Dedifferentiated amniotic fluid mesenchymal stem cell (primary cell): ENCODE measurements around the gene IFI44L.

Source experiments
- DNase-seq: peaks from one replicate; pipeline ENCODE4 v3.0.0-alpha.2; 2016; ENCODE audit errors: extremely low spot score

IFI44L gene

GRCh38 chr1:78619803-78620579, at the start of gene IFI44L:
TSS of gene IFI44L (plus strand) at chr1:78620448. CDS start at chr1:78627916, 7,468 bp downstream.
- peak; percentile 28 for DNase-seq

- no peak for DNase-seq
Observed at GRCh38 chr1:78570539-78570938, 49.7 kb upstream of the IFI44L start.

- no peak for DNase-seq
Observed at GRCh38 chr1:78577257-78578100, 42.8 kb upstream of the IFI44L start.

- DNase-seq = no peak
Observed at GRCh38 chr1:78586572-78586971, 33.7 kb upstream of the IFI44L start.

GRCh38 chr1:78587211-78587610, 33.0 kb upstream of the IFI44L start:
- DNase-seq = no peak

- DNase-seq = no peak
Observed at GRCh38 chr1:78591971-78592370, 28.3 kb upstream of the IFI44L start.

- no peak for DNase-seq
Observed at GRCh38 chr1:78599294-78599693, 21.0 kb upstream of the IFI44L start.

GRCh38 chr1:78601068-78601467, 19.2 kb upstream of the IFI44L start:
- no peak for DNase-seq

GRCh38 chr1:78603206-78603605, 17.0 kb upstream of the IFI44L start:
- no peak for DNase-seq

GRCh38 chr1:78604643-78605042, 15.6 kb upstream of the IFI44L start:
- DNase-seq = no peak

- no peak for DNase-seq
Observed at GRCh38 chr1:78606274-78606673, 14.0 kb upstream of the IFI44L start.

GRCh38 chr1:78607334-78607927, 12.8 kb upstream of the IFI44L start:
- DNase-seq = peak; percentile 57

GRCh38 chr1:78607944-78608343, 12.3 kb upstream of the IFI44L start:
- no peak for DNase-seq

GRCh38 chr1:78617615-78618026, 2.6 kb upstream of the IFI44L start:
- peak; percentile 97 for DNase-seq

GRCh38 chr1:78619032-78619431, 1.2 kb upstream of the IFI44L start:
- no peak for DNase-seq

- no peak for DNase-seq
Observed at GRCh38 chr1:78619446-78619802, 824 bp upstream of the IFI44L start.

- DNase-seq = no peak
Observed at GRCh38 chr1:78620666-78621065, 418 bp downstream of the IFI44L start.

- no peak for DNase-seq
Observed at GRCh38 chr1:78622548-78622947, 2.3 kb downstream of the IFI44L start.

GRCh38 chr1:78624035-78624434, 3.8 kb downstream of the IFI44L start:
- no peak for DNase-seq

- DNase-seq = no peak
Observed at GRCh38 chr1:78627321-78627720, 7.1 kb downstream of the IFI44L start.

GRCh38 chr1:78630600-78630999, 10.4 kb downstream of the IFI44L start:
- no peak for DNase-seq

- no peak for DNase-seq
Observed at GRCh38 chr1:78633209-78633608, 13.0 kb downstream of the IFI44L start.

- no peak for DNase-seq
Observed at GRCh38 chr1:78640462-78640861, 20.2 kb downstream of the IFI44L start.
